Neural progenitor cell (in vitro differentiated cells): ENCODE measurements around the gene GLT6D1. TPM values are rescaled to one million over a fixed set of nuclear protein-coding genes. Genes with fewer than 3 reads are reported as not detected.
"Not testable (repeated sequence)": the region's sequence is repeated elsewhere in the genome, so short reads cannot be mapped to it uniquely, and the experiment has no call there.

Experiments used
- DNase-seq: peaks from one replicate; pipeline ENCODE4 v3.0.0-alpha.2; 2016; ENCODE audit warnings: low spot score
- H2AFZ ChIP-seq: fragments of 200-600 bp; sonication (generic); replicated peaks from 2 replicates; pipeline ENCODE4 v1.6.1; 2016; ENCODE audit warnings: antibody characterized with exemption
- H3F3A ChIP-seq: fragments of 200-600 bp; sonication (generic); 2 replicates; pipeline ENCODE4 v1.6.1; 2016; ENCODE audit warnings: antibody characterized with exemption, low read depth
- H3K27ac ChIP-seq: fragments of 200-600 bp; sonication (generic); 2 replicates; pipeline ENCODE4 v1.5.1; 2016; ENCODE audit warnings: mild to moderate bottlenecking
- H3K27me3 ChIP-seq: fragments of 200-600 bp; sonication (generic); 2 replicates; pipeline ENCODE4 v1.6.1; 2016; ENCODE audit warnings: mild to moderate bottlenecking, moderate library complexity
- H3K36me3 ChIP-seq: fragments of 200-600 bp; sonication (generic); 2 replicates; pipeline ENCODE4 v1.5.1; 2016
- H3K4me1 ChIP-seq: fragments of 200-600 bp; sonication (generic); 2 replicates; pipeline ENCODE4 v1.6.1; 2016; ENCODE audit warnings: mixed run types
- H3K4me2 ChIP-seq: fragments of 200-600 bp; sonication (generic); 2 replicates; pipeline ENCODE4 v1.6.1; 2016
- H3K4me3 ChIP-seq: fragments of 200-600 bp; sonication (generic); 2 replicates; pipeline ENCODE4 v1.5.1; 2016
- H3K79me2 ChIP-seq: fragments of 200-600 bp; sonication (generic); 2 replicates; pipeline ENCODE4 v1.6.1; 2016; ENCODE audit warnings: low read depth
- H3K9ac ChIP-seq: fragments of 200-600 bp; sonication (generic); 2 replicates; pipeline ENCODE4 v1.6.1; 2016
- H3K9me3 ChIP-seq: fragments of 200-600 bp; sonication (generic); 2 replicates; pipeline ENCODE4 v1.5.1; 2016; ENCODE audit warnings: low read depth
- H4K20me1 ChIP-seq: fragments of 200-600 bp; sonication (generic); 2 replicates; pipeline ENCODE4 v1.6.1; 2016; ENCODE audit warnings: low read depth
- H3K27ac Mint-ChIP-seq: 3 replicates; pipeline ENCODE4 v1.8.0; 2021; ENCODE audit warnings: mixed read lengths
- H3K27me3 Mint-ChIP-seq: 2 replicates; pipeline ENCODE4 v1.8.0; 2022; ENCODE audit warnings: low read depth, mild to moderate bottlenecking, inconsistent platforms, moderate library complexity, mixed read lengths; ENCODE audit not compliant: insufficient read depth
- H3K36me3 Mint-ChIP-seq: 3 replicates; pipeline ENCODE4 v1.8.0; 2021; ENCODE audit warnings: mixed read lengths
- H3K4me1 Mint-ChIP-seq: 3 replicates; pipeline ENCODE4 v1.8.0; 2021; ENCODE audit warnings: mixed read lengths
- H3K4me3 Mint-ChIP-seq: 3 replicates; pipeline ENCODE4 v1.8.0; 2021; ENCODE audit warnings: mild to moderate bottlenecking, moderate library complexity, mixed read lengths
- H3K9me3 Mint-ChIP-seq: 3 replicates; pipeline ENCODE4 v1.8.0; 2020; ENCODE audit warnings: mixed read lengths
- EZH2 ChIP-seq: fragments of 200-600 bp; sonication (generic); IDR thresholded peaks from 2 replicates; pipeline ENCODE4 v1.6.1; 2017; ENCODE audit warnings: antibody characterized with exemption, mild to moderate bottlenecking, moderate library complexity
- EZH2phosphoT487 ChIP-seq: fragments of 200-600 bp; sonication (generic); IDR thresholded peaks from 2 replicates; pipeline ENCODE4 v1.6.1; 2017; ENCODE audit warnings: antibody characterized with exemption
- total RNA-seq: library from RNA; depleted of rRNA; stranded (reverse); fragments of >200 nt; gene quantifications from 2 replicates; pipeline ENCODE4 v1.2.3, GENCODE V29; 2015; ENCODE audit warnings: low replicate concordance
- TF ChIP-seq, protein P1 (sequence below): fragments of 200-600 bp; sonication (generic); IDR thresholded peaks from 2 replicates; pipeline ENCODE4 v1.5.1; 2017; ENCODE audit warnings: antibody characterized with exemption, mild to moderate bottlenecking

The GLT6D1 gene
- total RNA-seq, 1 donor from 2014 or later, result 0.80 TPM

GRCh38 chr9:135676891-135677290, 37.6 kb upstream of the GLT6D1 start:
- H3K27ac ChIP-seq, result no peak overlapping the region
- Mint-ChIP-seq H3K4me3 (no peak overlapping the region), H3K27ac (no peak overlapping the region), H3K9me3 (peaks cover 2% of the 10 kb centered on the region), H3K4me1 (peaks cover 2% of the 10 kb centered on the region), H3K36me3 (no peaks in the 10 kb centered on the region), H3K27me3 (peaks cover 4% of the 10 kb centered on the region)
- no peak for DNase-seq
- no peaks in the 10 kb centered on the region for H3K79me2 ChIP-seq
- H3K4me3 ChIP-seq, result no peak overlapping the region
- no peaks in the 10 kb centered on the region for H3K9me3 ChIP-seq
- H2AFZ ChIP-seq, result no peak overlapping the region
- H3K9ac ChIP-seq, result no peak overlapping the region
- H3K27me3 ChIP-seq, result no peaks in the 10 kb centered on the region
- no peaks in the 10 kb centered on the region for H3F3A ChIP-seq
- no peak overlapping the region for H3K4me2 ChIP-seq
- TF ChIP-seq EZH2, result no peak
- TF ChIP-seq, protein P1, sequence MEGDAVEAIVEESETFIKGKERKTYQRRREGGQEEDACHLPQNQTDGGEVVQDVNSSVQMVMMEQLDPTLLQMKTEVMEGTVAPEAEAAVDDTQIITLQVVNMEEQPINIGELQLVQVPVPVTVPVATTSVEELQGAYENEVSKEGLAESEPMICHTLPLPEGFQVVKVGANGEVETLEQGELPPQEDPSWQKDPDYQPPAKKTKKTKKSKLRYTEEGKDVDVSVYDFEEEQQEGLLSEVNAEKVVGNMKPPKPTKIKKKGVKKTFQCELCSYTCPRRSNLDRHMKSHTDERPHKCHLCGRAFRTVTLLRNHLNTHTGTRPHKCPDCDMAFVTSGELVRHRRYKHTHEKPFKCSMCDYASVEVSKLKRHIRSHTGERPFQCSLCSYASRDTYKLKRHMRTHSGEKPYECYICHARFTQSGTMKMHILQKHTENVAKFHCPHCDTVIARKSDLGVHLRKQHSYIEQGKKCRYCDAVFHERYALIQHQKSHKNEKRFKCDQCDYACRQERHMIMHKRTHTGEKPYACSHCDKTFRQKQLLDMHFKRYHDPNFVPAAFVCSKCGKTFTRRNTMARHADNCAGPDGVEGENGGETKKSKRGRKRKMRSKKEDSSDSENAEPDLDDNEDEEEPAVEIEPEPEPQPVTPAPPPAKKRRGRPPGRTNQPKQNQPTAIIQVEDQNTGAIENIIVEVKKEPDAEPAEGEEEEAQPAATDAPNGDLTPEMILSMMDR, result no peak
- no peak for TF ChIP-seq EZH2phosphoT487
- H4K20me1 ChIP-seq, result no peaks in the 10 kb centered on the region
- no peaks in the 10 kb centered on the region for H3K4me1 ChIP-seq
- H3K36me3 ChIP-seq, result no peaks in the 10 kb centered on the region

DNA sequence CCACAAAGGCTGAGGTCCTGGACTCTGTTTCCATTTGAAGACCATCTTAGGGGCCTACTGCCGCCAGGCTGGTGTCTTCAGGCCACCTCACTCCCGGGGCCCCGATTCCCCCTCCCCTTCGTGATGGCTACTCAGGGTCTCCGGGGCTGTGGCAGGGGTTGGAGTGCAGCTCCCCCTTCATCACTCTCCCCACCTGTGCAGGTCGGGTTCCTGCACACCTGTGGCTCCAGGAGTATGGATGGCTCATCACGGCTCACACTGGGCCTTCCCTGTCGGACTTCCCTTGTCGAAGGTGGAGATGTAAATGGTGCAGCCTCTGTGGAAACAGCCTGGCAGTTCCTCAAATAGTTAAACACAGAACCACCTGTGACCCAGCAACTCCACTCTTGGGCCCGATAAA, 35.6 kb upstream of the GLT6D1 start:
- Mint-ChIP-seq H3K27me3 (peaks cover 4% of the 10 kb centered on the region), H3K36me3 (no peaks in the 10 kb centered on the region), H3K4me1 (peaks cover 2% of the 10 kb centered on the region)

DNA sequence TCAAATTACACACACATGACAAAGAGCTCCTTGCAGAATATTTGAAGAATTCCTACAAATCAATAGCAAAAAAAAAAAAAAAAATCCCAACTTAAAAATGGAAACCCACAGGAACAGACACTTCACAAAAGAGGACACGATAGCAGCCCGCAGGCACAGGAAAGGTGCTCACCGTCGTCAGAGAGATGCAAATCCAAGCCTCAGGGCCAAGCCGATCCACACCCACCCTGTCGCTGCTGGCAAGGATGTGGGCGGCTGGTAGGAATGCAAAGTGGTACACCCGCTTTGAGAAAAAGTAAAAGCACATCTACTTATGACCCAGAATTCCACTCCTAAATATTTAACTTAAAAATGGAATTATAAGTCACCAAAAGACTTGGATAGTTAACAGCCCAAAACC, 34.6 kb upstream of the GLT6D1 start:
- Mint-ChIP-seq H3K9me3 (peaks cover 5% of the 10 kb centered on the region), H3K4me3 (no peak overlapping the region), H3K4me1 (peaks cover 2% of the 10 kb centered on the region), H3K36me3 (no peaks in the 10 kb centered on the region), H3K27ac (no peak overlapping the region), H3K27me3 (peaks cover 4% of the 10 kb centered on the region)
- no peak overlapping the region for H2AFZ ChIP-seq
- no peaks in the 10 kb centered on the region for H4K20me1 ChIP-seq
- H3K27me3 ChIP-seq, result no peaks in the 10 kb centered on the region
- H3K36me3 ChIP-seq, result no peaks in the 10 kb centered on the region
- no peaks in the 10 kb centered on the region for H3K4me1 ChIP-seq
- no peak for DNase-seq
- H3K27ac ChIP-seq, result no peak overlapping the region
- H3K79me2 ChIP-seq, result no peaks in the 10 kb centered on the region
- no peak for TF ChIP-seq EZH2
- TF ChIP-seq, protein P1, result no peak
- TF ChIP-seq EZH2phosphoT487, result no peak
- H3K9me3 ChIP-seq, result no peaks in the 10 kb centered on the region
- H3K9ac ChIP-seq, result no peak overlapping the region
- no peaks in the 10 kb centered on the region for H3F3A ChIP-seq
- H3K4me2 ChIP-seq, result no peak overlapping the region
- H3K4me3 ChIP-seq, result no peak overlapping the region

More for the DNA sequence above, 35.6 kb upstream of the GLT6D1 start:
- Mint-ChIP-seq H3K9me3 (peaks cover 2% of the 10 kb centered on the region), H3K4me3 (no peak overlapping the region), H3K27ac (peak overlapping the region; percentile 65)
- Histone ChIP-seq H3K4me2 (no peak overlapping the region), H4K20me1 (no peaks in the 10 kb centered on the region), H3K9ac (no peak overlapping the region), H3K4me3 (no peak overlapping the region), H3K9me3 (no peaks in the 10 kb centered on the region), H3K27me3 (no peaks in the 10 kb centered on the region), H3K36me3 (no peaks in the 10 kb centered on the region), H2AFZ (no peak overlapping the region), H3K79me2 (no peaks in the 10 kb centered on the region), H3F3A (no peaks in the 10 kb centered on the region), H3K4me1 (no peaks in the 10 kb centered on the region), H3K27ac (no peak overlapping the region)
- no peak for DNase-seq
- TF ChIP-seq, protein P1, result no peak
- TF ChIP-seq EZH2phosphoT487 (no peak), EZH2 (no peak)

DNA sequence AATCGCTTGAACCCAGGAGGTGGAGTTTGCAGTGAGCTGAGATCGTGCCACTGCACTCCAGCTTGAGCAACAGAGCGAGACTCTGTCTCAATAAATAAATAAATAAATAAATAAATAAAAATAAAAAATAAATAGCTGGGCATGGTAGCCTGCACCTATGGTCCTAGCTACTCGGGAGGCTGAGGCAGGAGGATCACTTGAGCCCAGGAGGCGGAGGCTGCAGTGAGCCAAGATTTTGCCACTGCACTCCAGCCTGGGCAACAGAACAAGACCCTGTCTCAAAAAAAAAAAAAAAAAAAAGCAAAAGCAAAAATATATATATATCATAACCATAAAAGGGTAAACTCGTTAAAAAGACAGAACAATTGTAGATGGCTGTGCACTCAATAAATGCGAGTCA, 33.4 kb upstream of the GLT6D1 start:
- H3K9me3 Mint-ChIP-seq, result peaks cover 12% of the 10 kb centered on the region
- DNase-seq, H3K27ac Mint-ChIP-seq: not testable (repeated sequence)

More for the DNA sequence above, 33.4 kb upstream of the GLT6D1 start:
- H3F3A ChIP-seq, H3K4me3 ChIP-seq, H3K79me2 ChIP-seq, H3K27ac ChIP-seq, H3K36me3 ChIP-seq, H3K36me3 Mint-ChIP-seq, H3K4me1 Mint-ChIP-seq, H3K4me3 Mint-ChIP-seq, H3K9me3 ChIP-seq, H3K4me1 ChIP-seq, H2AFZ ChIP-seq, H3K27me3 ChIP-seq, H3K27me3 Mint-ChIP-seq, H3K9ac ChIP-seq, H3K4me2 ChIP-seq, H4K20me1 ChIP-seq: not testable (repeated sequence)
